ENCODE results near the gene MYO1H. TPM values are rescaled to one million over a fixed set of nuclear protein-coding genes. Genes with fewer than 3 reads are reported as not detected.

MYO1H gene
- total and polyA plus RNA-seq, 2 of the 13 experiments (the other 11 are each of a cell fraction or from before 2014, with no cell fraction given), result not detected

DNA sequence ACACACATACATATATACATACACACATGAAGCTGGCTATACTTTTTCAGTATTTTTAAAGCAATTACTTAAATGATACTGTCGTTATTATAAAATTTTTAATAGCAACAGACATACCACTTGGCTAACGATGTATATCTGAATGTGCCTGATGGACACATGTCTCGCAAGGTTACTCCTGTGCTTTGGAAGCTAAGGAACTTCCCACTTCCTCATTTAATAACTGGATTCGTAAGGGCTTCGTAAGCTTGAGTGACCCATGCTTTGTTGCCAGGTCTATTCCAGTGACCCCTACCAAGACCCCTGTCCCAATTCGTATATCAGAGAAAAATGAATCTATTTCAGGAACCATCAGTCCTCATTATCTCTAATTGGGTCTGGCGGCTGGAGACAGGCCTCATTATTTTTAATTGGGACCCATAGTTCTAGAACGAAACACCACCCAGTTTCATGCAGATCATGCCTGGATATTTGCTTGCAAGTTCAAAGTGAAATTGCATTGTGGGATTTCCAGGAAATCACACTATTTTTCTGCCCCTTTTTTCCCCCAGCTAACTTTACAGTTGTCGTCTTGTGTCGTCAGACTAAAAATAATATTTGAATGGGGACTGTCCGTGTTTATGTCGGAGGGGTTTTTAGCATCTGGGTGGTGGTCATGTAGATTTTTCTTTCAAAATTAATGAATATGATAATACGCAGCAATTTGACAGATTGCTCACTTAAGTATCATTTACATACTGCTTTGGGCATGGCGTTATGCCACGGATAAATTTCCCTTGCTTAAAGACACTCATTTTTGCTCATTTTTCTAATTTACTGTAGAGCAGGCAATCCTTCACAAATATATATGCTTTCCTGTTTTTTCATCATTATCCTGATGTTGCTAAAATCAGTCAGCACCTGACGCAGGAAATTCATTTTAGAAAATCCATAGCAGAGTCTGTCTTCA is 17.1 kb upstream of the MYO1H start:
- Histone ChIP-seq H3K36me3 (replicated peaks in 1 of 2; ENCODE audit: control insufficient read depth in 1 of 2, insufficient read depth in 2 of 2, low read length in 2 of 2) (no peaks in the 10 kb centered on the region), H4K20me1 (ENCODE audit: insufficient read depth, low read length) (no peaks in the 10 kb centered on the region), H3K4me2 (ENCODE audit: low read depth, low read length) (no peak overlapping the region), H3K4me3 (replicated peaks in 1 of 3; ENCODE audit: insufficient read depth in 1 of 3, low read depth in 2 of 3, low read length in 3 of 3) (no peak overlapping the region), H3K27me3 (ENCODE audit: control insufficient read depth in 1 of 2, insufficient read depth in 2 of 2, low read length in 2 of 2) (peaks cover 0 to 13% of the 10 kb centered on the region in 2 experiments; a peak in 1 of 5 replicates), H3K4me1 (ENCODE audit: insufficient read depth, low read length) (0 out of 2 replicates have a peak, but pooled peaks cover 5% of the 10 kb centered on the region), H3K9ac (ENCODE audit: insufficient read depth, low read depth, low read length) (no peak overlapping the region), H3K9me3 (ENCODE audit: low read length) (no peaks in the 10 kb centered on the region), H3K27ac (ENCODE audit: extremely low read length, insufficient read depth, low read length) (no peak overlapping the region), H3K79me2 (ENCODE audit: insufficient read depth, low read length) (no peaks in the 10 kb centered on the region), H2AFZ (ENCODE audit: low read length) (no peak overlapping the region)
- in situ Hi-C loops (cut with HindIII; ENCODE audit: extremely low pct_ligation_motif_present, low pct_unique_long_range_greater_than_20kb), result no loop called here
- 62% methylated on average over 16 of the region's 16 CpGs for WGBS (ENCODE audit: low lambda C conversion rate)
- BruUV-seq (replicated peaks), result no TSS peak
- TF ChIP-seq ZSCAN12 (CRISPR knock-in tag; IDR thresholded peaks at IDR 0.05) (no peak), ZNF292 (CRISPR knock-in tag; IDR thresholded peaks at IDR 0.05; ENCODE audit: borderline replicate concordance, low read depth) (no peak), SAP130 (CRISPR knock-in tag; IDR thresholded peaks at IDR 0.05; ENCODE audit: low read depth) (no peak), ZFP36L2 (CRISPR knock-in tag; IDR thresholded peaks at IDR 0.05) (no peak), ZNF878 (CRISPR knock-in tag; IDR thresholded peaks at IDR 0.05) (no peak), ZNF468 (CRISPR knock-in tag; IDR thresholded peaks at IDR 0.05) (no peak), TSC22D2 (CRISPR knock-in tag; IDR thresholded peaks at IDR 0.05; ENCODE audit: borderline replicate concordance) (no peak), SMARCE1 (IDR thresholded peaks at IDR 0.05; ENCODE audit: borderline replicate concordance) (no peak), ZKSCAN1 (IDR thresholded peaks at IDR 0.05; ENCODE audit: low read length) (no peak), ZNF225 (CRISPR knock-in tag; IDR thresholded peaks at IDR 0.05) (no peak)
- TF ChIP-seq, protein P1, sequence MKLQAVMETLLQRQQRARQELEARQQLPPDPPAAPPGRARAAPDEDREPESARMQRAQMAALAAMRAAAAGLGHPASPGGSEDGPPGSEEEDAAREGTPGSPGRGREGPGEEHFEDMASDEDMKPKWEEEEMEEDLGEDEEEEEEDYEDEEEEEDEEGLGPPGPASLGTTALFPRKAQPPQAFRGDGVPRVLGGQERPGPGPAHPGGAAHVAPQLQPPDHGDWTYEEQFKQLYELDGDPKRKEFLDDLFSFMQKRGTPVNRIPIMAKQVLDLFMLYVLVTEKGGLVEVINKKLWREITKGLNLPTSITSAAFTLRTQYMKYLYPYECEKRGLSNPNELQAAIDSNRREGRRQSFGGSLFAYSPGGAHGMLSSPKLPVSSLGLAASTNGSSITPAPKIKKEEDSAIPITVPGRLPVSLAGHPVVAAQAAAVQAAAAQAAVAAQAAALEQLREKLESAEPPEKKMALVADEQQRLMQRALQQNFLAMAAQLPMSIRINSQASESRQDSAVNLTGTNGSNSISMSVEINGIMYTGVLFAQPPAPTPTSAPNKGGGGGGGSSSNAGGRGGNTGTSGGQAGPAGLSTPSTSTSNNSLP (IDR thresholded peaks at IDR 0.05; ENCODE audit: low read depth, low read length), result no peak
- TF ChIP-seq, protein P2, sequence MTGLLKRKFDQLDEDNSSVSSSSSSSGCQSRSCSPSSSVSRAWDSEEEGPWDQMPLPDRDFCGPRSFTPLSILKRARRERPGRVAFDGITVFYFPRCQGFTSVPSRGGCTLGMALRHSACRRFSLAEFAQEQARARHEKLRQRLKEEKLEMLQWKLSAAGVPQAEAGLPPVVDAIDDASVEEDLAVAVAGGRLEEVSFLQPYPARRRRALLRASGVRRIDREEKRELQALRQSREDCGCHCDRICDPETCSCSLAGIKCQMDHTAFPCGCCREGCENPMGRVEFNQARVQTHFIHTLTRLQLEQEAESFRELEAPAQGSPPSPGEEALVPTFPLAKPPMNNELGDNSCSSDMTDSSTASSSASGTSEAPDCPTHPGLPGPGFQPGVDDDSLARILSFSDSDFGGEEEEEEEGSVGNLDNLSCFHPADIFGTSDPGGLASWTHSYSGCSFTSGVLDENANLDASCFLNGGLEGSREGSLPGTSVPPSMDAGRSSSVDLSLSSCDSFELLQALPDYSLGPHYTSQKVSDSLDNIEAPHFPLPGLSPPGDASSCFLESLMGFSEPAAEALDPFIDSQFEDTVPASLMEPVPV (CRISPR knock-in tag; IDR thresholded peaks at IDR 0.05), result no peak
- TF ChIP-seq, protein P3, sequence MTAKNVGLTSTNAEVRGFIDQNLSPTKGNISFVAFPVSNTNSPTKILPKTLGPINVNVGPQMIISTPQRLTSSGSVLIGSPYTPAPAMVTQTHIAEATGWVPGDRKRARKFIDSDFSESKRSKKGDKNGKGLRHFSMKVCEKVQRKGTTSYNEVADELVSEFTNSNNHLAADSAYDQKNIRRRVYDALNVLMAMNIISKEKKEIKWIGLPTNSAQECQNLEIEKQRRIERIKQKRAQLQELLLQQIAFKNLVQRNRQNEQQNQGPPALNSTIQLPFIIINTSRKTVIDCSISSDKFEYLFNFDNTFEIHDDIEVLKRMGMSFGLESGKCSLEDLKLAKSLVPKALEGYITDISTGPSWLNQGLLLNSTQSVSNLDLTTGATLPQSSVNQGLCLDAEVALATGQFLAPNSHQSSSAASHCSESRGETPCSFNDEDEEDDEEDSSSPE (CRISPR knock-in tag; IDR thresholded peaks at IDR 0.05), result no peak
- FAIRE-seq (no peak), DNase-seq (ENCODE audit: low spot score) (no peak), ATAC-seq (no peak)
- intact Hi-C loops (cut with micrococcal nuclease; ENCODE audit: unreplicated experiment), result no loop called here
- ChIA-PET POLR2A (no interaction called here), CTCF (ENCODE audit: low intra/inter-chr PET ratio, low total read pairs) (no interaction called here)

Data from HepG2 (cell line).